Measurements from ENCODE around the gene PACS1.
"Not testable (repeated sequence)": the region's sequence is repeated elsewhere in the genome, so short reads cannot be mapped to it uniquely, and the experiment has no call there.

PACS1 gene

DNA sequence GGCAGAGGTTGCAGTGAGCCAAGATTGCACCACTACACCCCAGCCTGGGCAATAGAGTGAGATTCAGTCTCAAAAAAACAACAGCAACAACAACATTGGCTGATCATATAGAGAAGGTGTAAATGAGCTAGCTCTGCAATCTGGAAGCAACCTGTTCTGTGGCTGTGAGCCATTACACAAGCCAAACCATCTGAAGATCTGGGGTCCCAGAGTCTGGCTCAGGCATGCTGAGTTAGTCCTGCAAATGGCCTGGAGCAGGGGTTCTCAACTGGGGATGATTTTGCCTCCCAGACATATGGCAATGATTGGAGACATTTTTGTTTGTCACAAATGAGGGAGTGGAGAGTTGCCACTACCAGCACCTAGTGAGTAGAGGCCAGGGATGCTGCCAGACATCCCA, 156.0 kb downstream of the PACS1 start:
- no peak for DNase-seq (ENCODE audit: low read depth in 2 of 2)

DNA sequence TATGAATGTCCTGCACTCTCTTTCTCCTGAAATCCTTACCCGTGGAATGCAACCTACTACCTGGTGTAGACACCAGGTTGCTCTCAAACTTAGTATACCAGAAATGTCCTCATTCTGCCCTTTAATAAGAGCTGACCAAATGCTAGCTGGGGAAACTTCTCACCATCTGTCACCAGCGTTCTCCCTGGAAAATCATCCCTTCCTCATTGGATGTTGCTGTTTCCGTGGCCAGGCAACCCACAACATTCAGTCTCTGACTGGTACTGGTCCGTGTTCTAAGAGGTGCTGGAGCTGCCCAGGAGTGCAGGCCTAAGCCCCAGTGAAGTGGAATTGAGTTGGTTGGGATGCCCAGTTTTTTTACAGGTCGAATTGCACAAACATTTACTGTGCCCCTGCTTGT, 157.6 kb downstream of the PACS1 start:
- no peak for DNase-seq (ENCODE audit: low read depth in 2 of 2)

DNA sequence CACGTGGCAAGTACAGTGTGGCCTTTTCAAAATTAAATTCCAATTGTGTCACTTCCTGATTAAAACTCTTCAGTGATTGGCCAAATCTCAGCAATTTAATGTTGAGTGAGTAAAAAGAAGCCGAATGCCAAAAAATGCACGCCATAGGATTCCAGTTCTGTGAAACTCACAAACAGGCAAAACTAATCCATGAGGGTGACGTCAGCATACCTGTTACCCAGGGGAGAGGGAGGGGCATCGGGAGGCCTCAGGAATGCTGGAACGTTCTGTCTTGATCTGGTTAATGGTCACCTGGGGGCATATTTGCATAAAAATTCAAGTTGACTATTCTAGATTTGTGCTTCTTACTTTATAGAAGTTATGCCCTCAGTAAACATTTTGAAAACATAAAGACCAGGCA, 158.4 kb downstream of the PACS1 start:
- no peak for DNase-seq (ENCODE audit: low read depth in 2 of 2)

DNA sequence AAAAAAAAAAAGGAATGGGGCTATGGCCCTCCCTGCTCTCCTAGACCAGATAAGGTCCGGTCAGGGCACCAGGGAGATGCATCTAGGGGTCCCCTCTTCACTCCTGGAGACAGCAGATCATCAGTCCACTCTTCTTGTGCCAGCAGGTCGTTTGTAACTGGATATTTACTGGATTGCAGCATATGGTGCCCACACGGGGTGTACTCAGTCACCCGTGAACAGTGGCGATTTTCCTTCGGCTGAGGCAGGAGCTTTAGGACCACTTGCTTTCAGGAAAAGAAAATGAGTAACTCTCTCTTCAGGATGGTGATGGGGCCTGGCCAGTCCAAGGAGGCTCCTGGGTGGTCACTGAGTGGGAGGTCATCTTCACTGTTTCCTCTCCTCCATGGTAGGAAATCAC, 160.1 kb downstream of the PACS1 start:
- DNase-seq (ENCODE audit: low read depth in 2 of 2), result no peak

DNA sequence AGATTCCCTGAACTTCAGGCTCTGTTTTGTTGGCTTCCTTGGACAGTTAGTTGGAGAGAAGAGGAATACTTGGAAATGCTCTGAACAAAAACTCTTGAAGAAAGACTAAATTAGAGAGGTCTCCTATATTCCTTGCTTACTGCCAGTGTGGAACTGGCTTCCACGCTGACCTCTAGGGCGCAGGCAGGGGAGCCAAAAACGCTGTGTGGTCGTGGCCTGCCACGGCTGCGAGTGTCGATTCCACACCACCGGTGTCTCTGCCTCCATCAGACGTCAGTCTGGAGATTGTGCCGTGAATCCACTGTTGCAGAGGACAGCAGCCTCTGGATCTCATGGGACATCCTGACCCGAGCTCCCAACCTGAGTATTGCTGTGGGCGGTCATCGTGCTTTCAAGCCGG, 160.9 kb downstream of the PACS1 start:
- DNase-seq (ENCODE audit: low read depth in 2 of 2), result no peak

DNA sequence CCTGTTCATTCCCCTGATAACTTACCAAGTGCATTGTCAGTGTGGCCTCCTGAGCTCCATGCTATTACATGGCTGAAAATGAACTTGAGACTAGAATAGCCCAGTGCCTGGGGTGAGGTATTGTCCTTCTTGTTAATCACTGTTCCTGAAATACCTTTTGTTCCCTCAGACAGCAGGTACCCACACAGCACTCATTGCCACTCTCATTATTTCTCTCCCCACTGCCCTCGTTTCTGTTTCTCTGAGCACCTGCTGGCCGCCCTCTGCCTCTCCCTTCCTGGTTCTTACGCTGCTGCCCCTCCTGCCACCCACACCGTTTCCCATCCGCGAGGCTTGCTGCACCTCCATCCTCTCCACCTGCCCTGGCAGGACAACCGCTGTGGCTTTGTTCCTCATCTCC, 161.5 kb downstream of the PACS1 start:
- no peak for DNase-seq (ENCODE audit: low read depth in 2 of 2)

DNA sequence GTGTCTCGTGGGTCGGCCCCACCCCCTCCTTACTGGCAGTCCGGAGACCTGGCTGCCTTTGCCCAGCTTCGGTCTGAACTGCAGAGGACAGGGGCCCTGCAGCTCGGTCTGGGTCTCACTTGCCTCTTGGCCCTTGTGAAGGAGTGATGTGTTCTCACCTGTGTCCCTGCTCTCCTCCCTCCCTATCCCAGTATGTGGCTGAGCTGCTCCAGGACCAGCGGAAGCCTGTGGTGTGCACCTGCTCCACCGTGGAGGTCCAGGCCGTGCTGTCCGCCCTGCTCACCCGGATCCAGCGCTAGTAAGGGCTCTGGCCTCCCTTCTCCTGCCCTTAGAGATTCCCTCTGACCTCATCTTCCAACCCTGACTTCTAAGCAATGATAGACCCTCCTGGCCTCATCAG, 162.7 kb downstream of the PACS1 start:
- DNase-seq (ENCODE audit: low read depth in 2 of 2), result no peak

DNA sequence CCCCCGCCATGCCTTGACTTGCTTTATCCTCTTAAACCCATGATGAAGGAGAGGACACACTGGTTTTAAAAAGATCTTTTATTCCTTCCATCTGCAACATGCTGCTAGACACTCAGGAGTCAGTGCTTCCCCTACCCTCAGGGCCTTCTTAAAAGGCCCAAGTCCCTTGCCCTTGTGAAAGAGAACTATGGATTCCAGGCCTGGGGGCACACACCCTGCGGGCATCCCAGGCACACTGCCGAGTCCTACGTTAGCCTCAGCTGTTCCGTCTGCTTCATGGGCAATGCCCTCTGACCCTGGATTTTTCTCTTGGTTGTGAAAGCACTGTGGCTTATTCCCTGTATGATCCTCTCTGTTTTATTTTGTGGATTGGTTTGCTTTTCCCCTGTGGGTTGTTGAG, 163.2 kb downstream of the PACS1 start:
- no peak for DNase-seq (ENCODE audit: low read depth in 2 of 2)

DNA sequence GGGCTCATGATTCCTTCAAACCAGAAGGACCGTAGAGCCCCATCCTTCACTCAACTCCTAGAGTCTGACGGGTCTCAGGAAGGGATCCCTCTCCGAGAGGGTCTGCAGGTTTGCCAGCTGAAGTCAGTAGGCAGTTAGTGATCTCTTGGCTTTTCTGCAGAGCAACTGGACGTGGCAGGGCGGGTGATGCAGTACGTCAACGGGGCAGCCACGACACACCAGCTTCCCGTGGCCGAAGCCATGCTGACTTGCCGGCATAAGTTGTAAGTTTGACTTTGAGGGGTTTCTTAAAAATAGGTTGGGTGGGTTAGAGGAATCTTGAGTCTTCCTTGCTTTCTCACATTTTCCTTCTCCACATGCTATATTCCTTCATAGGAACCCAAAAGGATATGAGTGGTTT, 165.1 kb downstream of the PACS1 start:
- DNase-seq (ENCODE audit: low read depth in 2 of 2), result no peak

DNA sequence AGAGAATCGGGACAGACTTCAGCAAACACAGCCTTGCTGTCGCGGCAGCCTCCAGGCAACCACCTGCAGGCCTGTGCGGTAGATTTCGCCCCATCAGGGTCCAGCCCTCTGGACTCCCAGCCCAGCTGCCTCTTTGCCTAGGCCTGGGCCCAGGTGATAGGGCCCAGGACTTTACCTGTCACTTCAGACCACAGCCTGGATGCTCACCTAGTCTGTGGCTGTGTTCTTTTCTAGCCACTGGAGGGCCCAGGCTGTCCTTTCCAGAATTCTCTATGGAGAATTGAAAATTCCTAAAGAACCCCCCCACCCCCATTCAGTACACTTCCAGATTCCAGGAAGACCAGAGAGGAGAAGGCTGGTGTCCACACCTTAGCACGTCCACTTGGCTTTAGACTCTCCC, 167.8 kb downstream of the PACS1 start:
- DNase-seq (ENCODE audit: low read depth in 2 of 2), result no peak

DNA sequence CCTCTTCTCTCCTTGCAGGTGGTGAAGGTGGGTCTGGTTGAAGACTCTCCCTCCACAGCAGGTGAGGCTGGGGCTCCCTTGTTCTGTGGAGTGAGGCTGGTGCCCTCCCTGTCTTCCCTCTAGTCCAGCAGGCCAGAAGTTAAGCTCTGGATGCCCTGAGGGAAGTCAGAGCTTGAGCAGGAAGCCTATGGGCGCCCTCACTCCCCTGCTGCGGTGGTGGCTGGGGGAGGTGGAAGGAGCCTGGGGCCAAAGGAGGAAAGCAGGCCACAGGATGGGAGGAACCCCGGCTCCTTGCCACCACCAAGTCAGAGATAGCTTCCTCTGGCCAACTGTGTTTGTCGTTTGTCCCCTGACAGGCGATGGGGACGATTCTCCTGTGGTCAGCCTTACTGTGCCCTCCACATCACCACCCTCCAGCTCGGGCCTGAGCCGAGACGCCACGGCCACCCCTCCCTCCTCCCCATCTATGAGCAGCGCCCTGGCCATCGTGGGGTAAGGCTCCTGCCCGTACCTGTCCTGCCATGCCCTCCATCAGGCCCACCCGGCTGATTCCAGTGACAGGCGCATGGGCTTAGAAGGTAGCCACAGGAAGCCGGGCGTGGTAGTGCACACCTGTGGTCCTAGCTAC, 168.8 kb downstream of the PACS1 start:
- DNase-seq (ENCODE audit: low read depth in 2 of 2), result no peak

DNA sequence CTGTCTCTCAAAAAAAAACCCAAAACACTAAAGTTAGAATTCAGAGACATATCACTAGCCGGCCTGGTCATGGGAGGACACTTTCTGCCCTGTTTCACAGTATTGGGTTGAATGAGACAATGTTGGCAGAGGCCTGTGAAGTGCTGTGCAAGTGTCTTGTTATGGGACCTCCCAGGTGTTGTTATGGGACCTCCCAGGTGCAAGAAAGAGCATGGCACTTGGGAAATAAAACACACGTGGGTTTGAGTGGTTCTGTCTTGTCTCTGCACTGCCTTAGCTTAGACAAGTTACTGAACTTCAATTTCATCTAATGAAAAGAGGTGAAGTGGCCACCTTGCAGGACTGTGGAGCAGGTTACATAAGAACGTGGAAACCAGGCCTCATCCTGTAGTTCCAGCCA, 169.4 kb downstream of the PACS1 start:
- no peak for DNase-seq (ENCODE audit: low read depth in 2 of 2)

DNA sequence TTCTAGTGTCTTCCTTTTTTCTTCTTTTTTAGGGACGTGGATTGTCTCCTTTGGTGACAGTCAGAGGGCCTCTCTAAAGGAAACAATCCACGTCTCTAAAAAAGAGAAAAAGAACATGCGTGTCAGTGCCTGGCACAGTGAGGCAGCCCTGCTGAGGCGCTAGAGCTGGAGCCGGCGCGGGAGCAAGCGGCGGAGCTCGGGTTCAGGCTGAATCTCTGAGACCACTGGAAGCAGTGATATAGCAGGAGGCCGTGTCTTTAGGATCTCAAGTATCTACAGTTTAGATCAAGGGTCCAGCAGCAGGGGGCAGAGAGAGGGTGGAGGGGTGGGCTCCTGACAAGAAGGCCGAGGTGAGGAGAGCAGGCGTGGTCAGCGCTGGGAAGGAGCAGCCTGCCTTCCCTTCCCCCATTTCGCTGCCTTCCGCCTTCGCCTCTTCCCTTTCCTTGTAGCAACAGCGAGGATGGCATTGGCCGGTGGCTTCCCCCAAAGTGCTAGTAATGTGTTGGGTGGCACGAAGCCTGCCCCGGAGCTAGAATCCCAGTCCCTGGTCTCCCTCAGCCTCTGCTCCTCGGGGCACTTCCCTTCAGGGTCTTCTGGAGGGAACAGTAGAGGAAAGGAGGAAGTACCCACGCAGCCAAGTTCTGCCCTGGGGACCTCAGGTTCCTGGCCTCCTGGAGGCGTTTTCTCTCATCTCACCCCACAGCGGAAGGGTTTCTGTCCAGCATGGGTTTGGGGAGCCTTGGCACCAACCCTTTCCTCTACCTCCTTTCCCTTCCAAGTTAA, 170.1 kb downstream of the PACS1 start:
- DNase-seq (ENCODE audit: low read depth in 2 of 2), result no peak

DNA sequence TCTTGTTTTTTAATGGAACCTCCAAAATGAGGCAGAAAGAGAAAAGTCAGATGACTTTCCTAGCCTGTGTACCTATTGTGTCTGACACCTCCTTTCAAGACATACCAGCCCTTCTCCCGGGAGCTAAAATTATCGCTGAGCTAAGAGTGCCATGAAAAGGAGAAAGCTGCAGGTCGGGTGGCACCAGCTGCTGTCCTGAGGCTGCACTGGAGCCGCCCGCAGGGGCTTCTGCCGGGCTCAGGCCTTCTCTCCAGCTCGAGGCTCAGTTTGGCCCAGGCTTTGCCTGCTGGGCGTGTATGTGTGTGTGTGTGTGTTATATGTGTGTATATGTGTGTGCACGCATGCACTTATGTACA, 170.7 kb downstream of the PACS1 start:
- no peak for DNase-seq (ENCODE audit: low read depth in 2 of 2)

DNA sequence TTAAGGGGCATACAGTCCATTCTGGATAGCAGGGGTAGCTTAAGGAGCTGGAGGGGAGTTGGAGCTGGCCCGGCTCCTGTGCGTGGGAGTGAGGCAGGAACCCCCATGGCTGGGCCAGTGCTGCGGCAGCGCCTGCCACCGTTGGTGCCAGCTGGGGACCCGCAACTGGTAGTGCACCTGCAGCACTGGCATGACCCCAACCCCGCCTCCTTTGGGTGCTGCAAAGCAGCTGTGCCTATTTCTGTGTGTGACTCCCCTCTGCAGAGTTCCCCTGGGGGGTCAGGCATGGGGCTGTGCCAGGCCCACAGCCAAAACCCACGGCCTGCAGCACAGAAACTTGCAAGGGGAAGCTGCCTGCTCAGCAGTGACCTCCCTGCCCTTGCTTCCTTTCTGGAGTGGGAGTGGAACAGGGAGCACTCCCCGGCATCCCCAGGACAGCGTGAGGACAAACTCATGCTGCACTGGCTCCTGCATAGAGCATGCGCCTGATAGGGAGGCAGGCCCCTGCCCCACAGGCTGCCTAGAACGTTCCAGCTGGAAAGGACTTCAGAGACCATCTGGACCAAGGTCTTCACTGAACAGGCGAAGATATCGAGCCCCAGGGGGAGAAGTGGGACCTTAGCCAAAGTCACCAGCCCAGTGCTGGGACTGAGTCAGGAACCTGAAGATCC, 172.2 kb downstream of the PACS1 start:
- no peak for DNase-seq (ENCODE audit: low read depth in 2 of 2)

DNA sequence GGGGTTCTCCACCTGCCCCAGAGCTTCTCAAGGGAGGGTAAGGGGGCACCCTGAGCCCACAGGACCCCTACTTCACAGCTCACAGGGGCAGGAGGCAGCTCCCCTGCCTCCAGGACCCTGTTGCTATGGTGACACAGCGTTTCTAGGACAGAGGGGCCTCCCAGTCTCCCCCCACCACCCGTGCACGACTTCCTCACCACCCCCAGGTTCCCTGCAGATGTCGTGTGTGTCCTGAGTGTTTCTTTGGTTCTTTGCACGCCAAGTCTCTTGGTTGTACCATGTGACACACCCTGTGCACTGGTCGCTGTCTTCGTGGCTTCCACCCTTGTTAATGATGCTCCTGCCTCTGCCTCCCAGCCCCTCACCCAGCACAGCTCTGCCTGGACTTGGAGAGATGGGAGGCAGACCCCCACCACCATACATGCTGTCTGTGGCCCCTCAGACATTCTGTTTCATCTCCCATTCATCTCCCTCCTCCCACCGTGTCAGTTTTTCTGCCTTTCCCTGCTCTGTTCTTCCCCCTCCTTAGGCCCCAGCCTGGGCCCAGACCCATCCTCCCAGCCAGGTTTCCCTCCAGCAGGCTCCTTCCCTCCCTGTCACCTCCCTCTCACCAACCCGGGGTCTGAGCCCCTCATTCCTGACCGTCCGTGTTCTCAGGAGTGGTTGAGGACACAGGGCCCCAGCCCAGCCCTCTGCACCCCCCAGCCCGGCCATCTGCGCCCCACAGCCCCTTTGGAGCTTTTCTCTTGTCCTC, 173.9 kb downstream of the PACS1 start:
- no peak for DNase-seq (ENCODE audit: low read depth in 2 of 2)

DNA sequence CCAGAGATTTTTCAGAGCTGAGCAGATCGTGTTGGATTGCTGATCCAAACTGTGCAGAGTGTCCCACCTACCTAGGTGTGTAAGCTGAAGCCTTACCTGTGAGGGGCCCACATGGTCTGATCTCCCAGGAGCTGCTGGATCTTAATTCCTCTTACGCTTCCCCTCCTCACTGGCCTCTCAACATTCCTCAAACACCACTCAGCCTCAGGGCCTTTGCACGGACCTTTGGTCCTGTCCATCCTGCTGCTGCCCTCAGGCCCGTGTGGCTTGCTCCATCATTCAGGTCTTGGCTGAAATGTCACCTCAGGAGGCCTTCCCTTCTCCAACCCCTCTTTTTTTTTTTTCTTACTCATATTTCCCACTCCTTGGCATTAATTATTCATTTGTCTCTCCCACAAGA, 177.2 kb downstream of the PACS1 start:
- DNase-seq (ENCODE audit: low read depth in 2 of 2), result no peak

DNA sequence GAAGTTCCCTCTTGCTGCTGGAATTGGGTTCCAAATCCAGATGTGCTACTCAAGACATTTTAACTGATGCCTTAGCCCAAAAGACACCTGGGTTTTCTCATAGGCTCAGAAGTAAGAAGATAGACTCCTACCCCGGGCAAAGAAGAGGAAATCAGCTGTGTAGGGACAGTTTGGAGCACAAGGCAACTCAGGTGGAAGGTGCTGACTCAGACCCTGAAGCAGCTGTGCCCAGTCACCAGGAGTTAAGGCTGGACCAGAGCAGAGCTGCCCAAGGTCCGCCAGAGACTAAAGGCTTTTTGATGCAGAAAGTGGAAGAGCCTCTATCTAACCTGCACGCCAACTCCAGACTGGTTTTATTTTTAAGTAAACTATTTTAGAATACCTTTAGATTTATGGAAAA, 177.7 kb downstream of the PACS1 start:
- DNase-seq (ENCODE audit: low read depth in 2 of 2), result no peak

DNA sequence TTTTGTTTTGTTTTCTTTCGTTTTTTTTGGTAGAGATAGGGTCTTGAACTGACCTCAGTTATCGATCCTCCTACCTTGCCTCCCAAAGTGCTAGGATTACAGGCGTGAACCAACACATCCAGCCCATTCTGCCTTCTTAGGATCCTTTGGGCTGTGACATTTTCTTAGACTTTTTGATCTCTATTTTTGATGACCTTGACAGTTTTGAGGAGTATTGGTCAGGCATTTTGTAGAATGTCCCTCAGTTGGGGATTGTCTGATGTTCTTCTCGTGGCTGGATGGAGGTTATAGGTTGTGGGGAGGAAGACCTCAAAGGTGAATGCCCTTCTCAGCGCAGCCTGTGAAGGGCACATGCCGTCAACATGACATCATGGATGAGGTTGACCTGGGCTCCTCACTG, 178.8 kb downstream of the PACS1 start:
- DNase-seq (ENCODE audit: low read depth in 2 of 2), result no peak

DNA sequence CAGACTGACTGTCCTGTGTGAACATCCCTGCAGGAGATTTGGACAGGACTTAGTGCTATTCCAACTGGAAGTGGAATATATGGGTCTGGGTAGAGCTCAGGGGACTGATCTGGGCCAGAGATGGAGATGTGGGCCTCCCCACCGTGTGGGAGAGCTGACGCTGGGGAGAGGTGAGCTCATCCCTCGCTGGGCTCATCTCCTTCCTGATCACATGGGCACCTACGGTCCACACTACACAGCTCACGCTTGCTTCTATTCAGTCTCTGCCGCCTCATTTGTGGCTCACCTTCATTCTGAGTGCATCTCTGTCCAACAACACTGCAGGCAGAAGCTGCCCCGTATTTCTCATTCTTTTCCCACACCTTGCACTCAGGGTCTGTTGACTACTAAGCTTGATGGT, 181.7 kb downstream of the PACS1 start:
- DNase-seq (ENCODE audit: low read depth in 2 of 2), result no peak

DNA sequence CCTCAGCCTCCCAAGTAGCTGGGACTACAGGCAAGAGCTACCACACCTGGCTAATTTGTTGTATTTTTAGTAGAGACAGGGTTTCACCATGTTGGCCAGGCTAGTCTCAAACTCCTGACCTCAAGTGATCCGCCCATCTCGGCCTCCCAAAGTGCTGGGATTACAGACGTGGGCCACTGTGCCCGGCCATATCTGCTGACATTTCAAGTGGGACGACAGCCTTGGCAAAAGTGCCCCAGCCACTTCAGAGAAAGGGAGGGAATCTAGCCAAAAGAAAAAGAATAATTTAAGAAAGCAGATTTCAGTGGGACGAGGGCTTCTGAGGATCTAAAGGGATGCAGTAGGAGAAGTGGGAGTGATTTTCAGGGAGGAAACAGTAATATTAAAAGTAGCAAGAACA, 183.0 kb downstream of the PACS1 start:
- DNase-seq (ENCODE audit: low read depth in 2 of 2), result not testable (repeated sequence)

DNA sequence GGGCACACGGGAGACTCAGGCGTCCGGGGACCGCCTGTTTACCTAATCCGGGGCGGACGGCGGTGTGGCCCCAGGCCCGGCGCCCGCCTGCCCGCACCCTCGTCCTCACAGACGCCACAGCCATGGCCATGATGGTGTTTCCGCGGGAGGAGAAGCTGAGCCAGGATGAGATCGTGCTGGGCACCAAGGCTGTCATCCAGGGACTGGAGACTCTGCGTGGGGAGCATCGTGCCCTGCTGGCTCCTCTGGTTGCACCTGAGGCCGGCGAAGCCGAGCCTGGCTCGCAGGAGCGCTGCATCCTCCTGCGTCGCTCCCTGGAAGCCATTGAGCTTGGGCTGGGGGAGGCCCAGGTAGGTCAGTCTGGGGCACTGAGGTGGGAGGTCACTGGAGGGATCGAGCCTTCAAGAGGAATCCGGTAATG, 188.4 kb downstream of the PACS1 start:
- DNase-seq (ENCODE audit: low read depth in 2 of 2), result no peak

DNA sequence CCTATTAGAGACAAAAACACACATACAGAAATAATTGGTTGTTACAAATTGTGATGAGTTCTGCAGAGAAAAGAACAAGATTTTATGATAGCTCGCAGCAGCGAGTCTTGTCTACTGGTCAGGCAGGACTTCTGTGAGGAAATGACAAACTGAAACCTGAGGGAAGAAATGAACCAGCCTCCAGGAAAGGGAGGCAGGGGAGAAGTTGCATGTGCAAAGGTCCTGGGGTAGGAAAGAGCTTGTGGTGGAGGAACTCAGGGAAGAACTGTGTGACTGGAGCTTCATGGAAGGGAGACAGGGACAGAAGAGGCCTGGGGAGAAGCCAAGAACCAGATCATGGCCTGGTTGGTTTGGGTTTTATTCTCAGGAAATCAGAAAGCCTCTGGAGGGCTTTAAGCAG, 189.2 kb downstream of the PACS1 start:
- no peak for DNase-seq (ENCODE audit: low read depth in 2 of 2)
